ENCODE data around the gene GRID1. TPM values are rescaled to one million over a fixed set of nuclear protein-coding genes. Genes with fewer than 3 reads are reported as not detected.

Gene GRID1
- polyA plus RNA-seq, 1 donor (not counting 4 experiments of a cell fraction or from before 2014, with no cell fraction given) = 0.01 TPM

DNA sequence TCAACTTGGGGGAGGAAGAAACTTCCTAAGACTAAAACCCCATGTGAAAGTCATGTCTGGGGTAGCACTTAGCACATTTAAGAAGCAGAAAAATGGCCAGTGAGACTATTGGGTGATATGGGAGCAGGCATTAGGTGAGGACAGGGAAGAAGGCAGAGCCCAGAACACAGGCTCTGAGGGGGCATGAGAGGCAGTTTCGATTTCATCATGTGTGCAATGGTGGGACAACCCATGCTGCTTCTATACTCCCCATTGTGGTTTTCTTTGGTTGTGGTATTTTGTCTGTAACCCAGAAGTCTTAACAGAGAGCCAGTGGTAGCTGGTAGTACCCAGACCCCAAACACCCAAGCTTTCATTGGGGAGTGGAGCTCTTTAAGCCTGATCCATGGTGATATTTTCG lies 752.0 kb downstream of the GRID1 start:
- Histone ChIP-seq H3K4me1 (ENCODE audit: control insufficient read depth, extremely low read depth, insufficient read depth, low read length) (no peaks in the 10 kb centered on the region), H3K4me3 (ENCODE audit: control insufficient read depth in 2 of 3, extremely low read depth in 1 of 3, insufficient read depth in 2 of 3, low read depth in 1 of 3, low read length in 3 of 3) (no peak overlapping the region), H3K27ac (ENCODE audit: control insufficient read depth, insufficient read depth, low read length) (no peak overlapping the region), H3K36me3 (ENCODE audit: control insufficient read depth in 2 of 2, extremely low read depth in 1 of 2, insufficient read depth in 2 of 2, low read length in 2 of 2) (no peaks in the 10 kb centered on the region), H4K20me1 (ENCODE audit: control insufficient read depth, extremely low read depth, insufficient read depth, low read length) (no peaks in the 10 kb centered on the region), H3K79me2 (ENCODE audit: control insufficient read depth, insufficient read depth, low read length) (no peaks in the 10 kb centered on the region), H2AFZ (ENCODE audit: control insufficient read depth, low read length) (no peak overlapping the region), H3K27me3 (ENCODE audit: control insufficient read depth, extremely low read depth, insufficient read depth, low read length) (no peaks in the 10 kb centered on the region), H3K4me2 (ENCODE audit: control insufficient read depth, extremely low read depth, insufficient read depth, low read depth, low read length) (no peak overlapping the region), H3K9ac (ENCODE audit: control insufficient read depth, extremely low read depth, insufficient read depth, low read length) (no peak overlapping the region), H3K9me1 (ENCODE audit: control insufficient read depth, extremely low read depth, insufficient read depth, low read length) (no peaks in the 10 kb centered on the region), H3K9me3 (ENCODE audit: control insufficient read depth, low read depth, low read length) (no peaks in the 10 kb centered on the region)
- FAIRE-seq = no peak
- DNase-seq (ENCODE audit: low read depth, low spot score) = no peak
- TF ChIP-seq EZH2 (IDR thresholded peaks at IDR 0.05; ENCODE audit: low read length) = no peak
- dilution Hi-C loops (cut with MboI; ENCODE audit: extremely low pct_ligation_motif_present, low sequenced_read_pairs) = no loop called here

DNA sequence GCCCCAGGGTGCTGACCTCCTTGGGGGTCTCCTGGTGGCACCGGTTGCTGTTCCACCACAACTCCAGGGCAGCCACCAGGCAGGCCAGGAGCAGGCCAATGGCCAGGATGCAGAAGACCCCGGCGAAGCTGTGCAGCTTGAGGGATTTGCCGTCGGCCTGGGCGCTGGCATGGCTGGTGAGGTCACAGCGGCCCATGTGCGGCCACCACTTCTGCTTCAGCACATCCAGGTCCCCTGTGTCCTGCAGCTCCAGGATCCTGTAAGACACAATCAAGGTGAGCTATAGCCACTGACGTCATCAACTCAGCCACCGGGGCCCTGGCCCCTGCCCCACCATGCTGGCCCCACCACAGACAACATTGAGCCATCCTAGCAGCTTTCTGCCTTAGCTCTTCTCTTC lies 753.2 kb downstream of the GRID1 start:
- DNase-seq (ENCODE audit: low read depth, low spot score) (no peak), FAIRE-seq (no peak)
- TF ChIP-seq CTCF (optimal IDR thresholded peaks at IDR 0.05 in 1 of 3, IDR thresholded peaks at IDR 0.05 in 1 of 3, conservative IDR thresholded peaks at IDR 0.05 in 1 of 3; ENCODE audit: extremely low read depth in 1 of 3, insufficient read depth in 2 of 3, low read length in 3 of 3) = no peak
- TF ChIP-seq EZH2 (IDR thresholded peaks at IDR 0.05; ENCODE audit: low read length) = no peak
- Histone ChIP-seq H3K4me2 (ENCODE audit: control insufficient read depth, extremely low read depth, insufficient read depth, low read depth, low read length) (no peak overlapping the region), H3K9me3 (ENCODE audit: control insufficient read depth, low read depth, low read length) (no peaks in the 10 kb centered on the region), H3K27me3 (ENCODE audit: control insufficient read depth, extremely low read depth, insufficient read depth, low read length) (no peaks in the 10 kb centered on the region), H4K20me1 (ENCODE audit: control insufficient read depth, extremely low read depth, insufficient read depth, low read length) (no peaks in the 10 kb centered on the region), H3K4me3 (ENCODE audit: control insufficient read depth in 2 of 3, extremely low read depth in 1 of 3, insufficient read depth in 2 of 3, low read depth in 1 of 3, low read length in 3 of 3) (no peak overlapping the region), H3K9ac (ENCODE audit: control insufficient read depth, extremely low read depth, insufficient read depth, low read length) (no peak overlapping the region), H3K79me2 (ENCODE audit: control insufficient read depth, insufficient read depth, low read length) (no peaks in the 10 kb centered on the region), H3K9me1 (ENCODE audit: control insufficient read depth, extremely low read depth, insufficient read depth, low read length) (no peaks in the 10 kb centered on the region), H2AFZ (ENCODE audit: control insufficient read depth, low read length) (no peak overlapping the region), H3K36me3 (ENCODE audit: control insufficient read depth in 2 of 2, extremely low read depth in 1 of 2, insufficient read depth in 2 of 2, low read length in 2 of 2) (no peaks in the 10 kb centered on the region), H3K4me1 (ENCODE audit: control insufficient read depth, extremely low read depth, insufficient read depth, low read length) (no peaks in the 10 kb centered on the region), H3K27ac (ENCODE audit: control insufficient read depth, insufficient read depth, low read length) (no peak overlapping the region)
- dilution Hi-C loops (cut with MboI; ENCODE audit: extremely low pct_ligation_motif_present, low sequenced_read_pairs) = no loop called here

DNA sequence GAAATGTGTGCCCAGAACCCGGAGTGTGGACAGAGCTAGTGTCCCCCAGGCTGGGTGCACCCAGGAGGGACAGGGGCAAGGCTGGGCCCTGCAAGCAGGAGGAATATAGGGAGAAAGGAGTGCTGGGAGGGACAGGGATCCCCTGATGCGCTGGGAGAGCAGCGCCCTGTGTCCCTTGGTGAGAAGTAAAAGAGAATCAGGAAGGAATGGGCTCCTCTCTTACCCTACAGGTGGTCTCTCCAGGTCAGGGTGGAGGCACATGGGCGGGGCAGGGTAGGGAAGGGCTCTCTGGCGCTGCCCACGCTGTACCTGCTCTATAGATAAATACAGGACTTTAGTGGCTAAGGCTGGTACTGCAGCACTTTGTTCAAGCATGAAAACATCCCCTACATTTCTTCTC lies 753.8 kb downstream of the GRID1 start:
- H3K36me3 ChIP-seq (ENCODE audit: control insufficient read depth in 2 of 2, extremely low read depth in 1 of 2, insufficient read depth in 2 of 2, low read length in 2 of 2) = no peaks in the 10 kb centered on the region
- no peak for FAIRE-seq

More for the DNA sequence above, 753.8 kb downstream of the GRID1 start:
- no peak for DNase-seq (ENCODE audit: low read depth, low spot score)
- Histone ChIP-seq H3K9ac (ENCODE audit: control insufficient read depth, extremely low read depth, insufficient read depth, low read length) (no peak overlapping the region), H3K4me2 (ENCODE audit: control insufficient read depth, extremely low read depth, insufficient read depth, low read depth, low read length) (no peak overlapping the region), H3K9me3 (ENCODE audit: control insufficient read depth, low read depth, low read length) (no peaks in the 10 kb centered on the region), H3K27ac (ENCODE audit: control insufficient read depth, insufficient read depth, low read length) (no peak overlapping the region), H3K79me2 (ENCODE audit: control insufficient read depth, insufficient read depth, low read length) (no peaks in the 10 kb centered on the region), H3K9me1 (ENCODE audit: control insufficient read depth, extremely low read depth, insufficient read depth, low read length) (no peaks in the 10 kb centered on the region), H3K27me3 (ENCODE audit: control insufficient read depth, extremely low read depth, insufficient read depth, low read length) (no peaks in the 10 kb centered on the region), H4K20me1 (ENCODE audit: control insufficient read depth, extremely low read depth, insufficient read depth, low read length) (no peaks in the 10 kb centered on the region), H3K4me1 (ENCODE audit: control insufficient read depth, extremely low read depth, insufficient read depth, low read length) (no peaks in the 10 kb centered on the region), H3K4me3 (ENCODE audit: control insufficient read depth in 2 of 3, extremely low read depth in 1 of 3, insufficient read depth in 2 of 3, low read depth in 1 of 3, low read length in 3 of 3) (no peak overlapping the region), H2AFZ (ENCODE audit: control insufficient read depth, low read length) (no peak overlapping the region)
- dilution Hi-C loops (cut with MboI; ENCODE audit: extremely low pct_ligation_motif_present, low sequenced_read_pairs) = no loop called here
- peak in 1 of 3 experiments; percentile 26 for TF ChIP-seq CTCF (optimal IDR thresholded peaks at IDR 0.05 in 1 of 3, IDR thresholded peaks at IDR 0.05 in 1 of 3, conservative IDR thresholded peaks at IDR 0.05 in 1 of 3; ENCODE audit: extremely low read depth in 1 of 3, insufficient read depth in 2 of 3, low read length in 3 of 3)
- TF ChIP-seq EZH2 (IDR thresholded peaks at IDR 0.05; ENCODE audit: low read length) = no peak
